ENCODE data around the gene CAMKK2. TPM values are rescaled to one million over a fixed set of nuclear protein-coding genes. Genes with fewer than 3 reads are reported as not detected.

Gene CAMKK2
- total RNA-seq, 1 donor from 2014 or later, result 20.5 TPM

GRCh38 chr12:121236776-121237175 lies 59.7 kb downstream of the CAMKK2 start:
- Mint-ChIP-seq H3K4me1 (peaks cover 30% of the 10 kb centered on the region), H3K4me3 (no peak overlapping the region), H3K27ac (no peak overlapping the region), H3K9me3 (no peaks in the 10 kb centered on the region), H3K27me3 (no peaks in the 10 kb centered on the region), H3K36me3 (ENCODE audit: low read depth) (peaks cover 38% of the 10 kb centered on the region)
- DNase-seq (no peak), ATAC-seq (ENCODE audit: low read depth) (no peak)
- CTCF ChIA-PET, result no interaction called here
- POLR2A ChIA-PET, result no interaction called here
- no peak for TF ChIP-seq CTCF (IDR thresholded peaks at IDR 0.05)
- intact Hi-C loops (cut with micrococcal nuclease), result no loop called here

- H3K4me3 Mint-ChIP-seq, result no peak overlapping the region
- ATAC-seq (ENCODE audit: low read depth) (no peak), DNase-seq (no peak)
- intact Hi-C loops (cut with micrococcal nuclease), result loop anchor here (5.0 kb wide), 1 partner anchor 64 kb away; the partner anchor contains the start of gene CAMKK2
- no peaks in the 10 kb centered on the region for H3K9me3 Mint-ChIP-seq
- H3K4me1 Mint-ChIP-seq, result peaks cover 4% of the 10 kb centered on the region
- no peak overlapping the region for H3K27ac Mint-ChIP-seq
- no peaks in the 10 kb centered on the region for H3K27me3 Mint-ChIP-seq
- peaks cover 50% of the 10 kb centered on the region for H3K36me3 Mint-ChIP-seq (ENCODE audit: low read depth)
- CTCF ChIA-PET, result no interaction called here
- POLR2A ChIA-PET, result no interaction called here
- TF ChIP-seq CTCF (IDR thresholded peaks at IDR 0.05), result no peak
Observed at GRCh38 chr12:121233628-121234020, 62.9 kb downstream of the CAMKK2 start.

- Mint-ChIP-seq H3K9me3 (no peaks in the 10 kb centered on the region), H3K4me1 (peaks cover 4% of the 10 kb centered on the region), H3K27me3 (no peaks in the 10 kb centered on the region), H3K27ac (no peak overlapping the region), H3K36me3 (ENCODE audit: low read depth) (peaks cover 52% of the 10 kb centered on the region), H3K4me3 (no peak overlapping the region)
- ChIA-PET CTCF (no interaction called here), POLR2A (interaction anchor here (0.6 kb wide), 1 partner anchor 37 kb away, joined by 3 read pairs; no protein-coding TSS in a partner anchor)
- no peak for TF ChIP-seq CTCF (IDR thresholded peaks at IDR 0.05)
- intact Hi-C loops (cut with micrococcal nuclease), result loop anchor here (5.0 kb wide), 1 partner anchor 64 kb away; the partner anchor contains the start of gene CAMKK2
- DNase-seq (no peak), ATAC-seq (ENCODE audit: low read depth) (no peak)
Observed at GRCh38 chr12:121232977-121233627, 63.4 kb downstream of the CAMKK2 start.

GRCh38 chr12:121232163-121232562 lies 64.3 kb downstream of the CAMKK2 start:
- no peak for ATAC-seq (ENCODE audit: low read depth)
- H3K27me3 Mint-ChIP-seq, result no peaks in the 10 kb centered on the region
- H3K4me1 Mint-ChIP-seq, result peaks cover 10% of the 10 kb centered on the region
- no peak overlapping the region for H3K4me3 Mint-ChIP-seq
- intact Hi-C loops (cut with micrococcal nuclease), result loop anchor here (5.0 kb wide), 1 partner anchor 65 kb away; the partner anchor contains the start of gene CAMKK2
- no peak for DNase-seq
- H3K36me3 Mint-ChIP-seq (ENCODE audit: low read depth), result peaks cover 50% of the 10 kb centered on the region
- ChIA-PET POLR2A (interaction anchor here (0.6 kb wide), 1 partner anchor 38 kb away, joined by 3 read pairs; no protein-coding TSS in a partner anchor), CTCF (no interaction called here)
- TF ChIP-seq CTCF (IDR thresholded peaks at IDR 0.05), result no peak
- H3K27ac Mint-ChIP-seq, result no peak overlapping the region
- H3K9me3 Mint-ChIP-seq, result no peaks in the 10 kb centered on the region

GRCh38 chr12:121230538-121230907 lies 66.0 kb downstream of the CAMKK2 start:
- no peak for DNase-seq
- no peak overlapping the region for H3K27ac Mint-ChIP-seq
- no peaks in the 10 kb centered on the region for H3K27me3 Mint-ChIP-seq
- POLR2A ChIA-PET, result interaction anchor here (1.0 kb wide), 1 partner anchor 8 kb away, joined by 3 read pairs; no protein-coding TSS in a partner anchor
- no peak overlapping the region for H3K4me3 Mint-ChIP-seq
- intact Hi-C loops (cut with micrococcal nuclease), result loop anchor here (1.0 to 5.0 kb wide), 3 partner anchors 67 to 170 kb away; partner anchors contain the start of gene CAMKK2
- H3K9me3 Mint-ChIP-seq, result no peaks in the 10 kb centered on the region
- CTCF ChIA-PET, result interaction anchor here (1.0 to 2.0 kb wide), 3 partner anchors 9 to 171 kb away, joined by 4 to 6 read pairs (median 4); no protein-coding TSS in a partner anchor
- peaks cover 16% of the 10 kb centered on the region for H3K4me1 Mint-ChIP-seq
- peaks cover 46% of the 10 kb centered on the region for H3K36me3 Mint-ChIP-seq (ENCODE audit: low read depth)
- no peak for ATAC-seq (ENCODE audit: low read depth)
- TF ChIP-seq CTCF (IDR thresholded peaks at IDR 0.05), result no peak
